OCI-LY1 (cell line): ENCODE data around the gene POC1A.

Experiments
- H2AFZ ChIP-seq: fragments of 200-600 bp; sonication (generic), shearing (Covaris generic); 2 replicates; pipeline ENCODE4 v1.6.0; 2014; ENCODE audit warnings: antibody characterized with exemption, mild to moderate bottlenecking, low read length
- H3F3A ChIP-seq: fragments of 200-600 bp; sonication (generic), shearing (Covaris generic); 2 replicates; pipeline ENCODE4 v1.6.0; 2014; ENCODE audit warnings: mild to moderate bottlenecking, antibody characterized with exemption, low read length, moderate library complexity; ENCODE audit not compliant: insufficient read depth
- H3K27ac ChIP-seq: fragments of 200-600 bp; sonication (generic); 2 replicates; pipeline ENCODE4 v1.5.1; 2014; ENCODE audit warnings: low read length, mixed run types, mild to moderate bottlenecking, low read depth; ENCODE audit not compliant: poor library complexity, severe bottlenecking
- H3K27me3 ChIP-seq: fragments of 200-600 bp; sonication (generic); 2 replicates; pipeline ENCODE4 v1.6.0; 2014; ENCODE audit warnings: antibody characterized with exemption, mild to moderate bottlenecking, low read length, moderate library complexity; ENCODE audit not compliant: insufficient read depth
- H3K36me3 ChIP-seq: fragments of 200-600 bp; sonication (generic); 2 replicates; pipeline ENCODE4 v1.6.1; 2014; ENCODE audit warnings: mild to moderate bottlenecking, antibody characterized with exemption, low read length, moderate library complexity, mixed read lengths; ENCODE audit not compliant: insufficient read depth
- H3K4me1 ChIP-seq: fragments of 200-600 bp; sonication (generic); 2 replicates; pipeline ENCODE4 v1.5.1; 2014; ENCODE audit warnings: mild to moderate bottlenecking, low read length, moderate library complexity; ENCODE audit not compliant: insufficient read depth, severe bottlenecking
- H3K4me2 ChIP-seq: fragments of 200-600 bp; sonication (generic), shearing (Covaris generic); 2 replicates; pipeline ENCODE4 v1.6.1; 2014; ENCODE audit warnings: low read length
- H3K4me3 ChIP-seq: fragments of 200-600 bp; sonication (generic); 2 replicates; pipeline ENCODE4 v1.5.1; 2014; ENCODE audit warnings: low read length, low read depth, mild to moderate bottlenecking, mixed read lengths; ENCODE audit not compliant: poor library complexity, severe bottlenecking
- H3K79me2 ChIP-seq: fragments of 200-600 bp; shearing (Covaris generic); 2 replicates; pipeline ENCODE4 v1.6.1; 2016; ENCODE audit warnings: mixed run types, low read length, mixed read lengths; ENCODE audit not compliant: insufficient read depth
- H3K9ac ChIP-seq: fragments of 200-600 bp; sonication (generic), shearing (Covaris generic); 2 replicates; pipeline ENCODE4 v1.6.1; 2014; ENCODE audit warnings: mild to moderate bottlenecking, low read length, mixed read lengths
- H3K9me2 ChIP-seq: fragments of 200-600 bp; sonication (generic), shearing (Covaris generic); 2 replicates; pipeline ENCODE4 v1.6.1; 2014; ENCODE audit warnings: low read depth, mild to moderate bottlenecking, low read length, mixed read lengths
- H3K9me3 ChIP-seq: fragments of 200-600 bp; shearing (Covaris generic); 2 replicates; pipeline ENCODE4 v1.6.1; 2014; ENCODE audit warnings: low read length, mixed read lengths
- H4K20me1 ChIP-seq: fragments of 200-600 bp; sonication (generic), shearing (Covaris generic); 2 replicates; pipeline ENCODE4 v1.6.0; 2016; ENCODE audit warnings: mild to moderate bottlenecking, low read length; ENCODE audit not compliant: insufficient read depth
- CTCF ChIP-seq: fragments of 200-600 bp; sonication (generic), shearing (Covaris generic); IDR thresholded peaks from 2 replicates; pipeline ENCODE4 v1.5.1; 2017; ENCODE audit warnings: mild to moderate bottlenecking, antibody characterized with exemption, low read length, moderate library complexity, mixed read lengths
- EZH2 ChIP-seq: fragments of 200-600 bp; sonication (generic), shearing (Covaris generic); IDR thresholded peaks from 2 replicates; pipeline ENCODE4 v1.8.0; 2017; ENCODE audit warnings: borderline replicate concordance, mixed run types, mild to moderate bottlenecking, antibody characterized with exemption, low read length, moderate library complexity, mixed read lengths

Gene POC1A

GRCh38 chr3:52094571-52095485 lies 59.4 kb downstream of the POC1A start:
- H3F3A ChIP-seq, result no peaks in the 10 kb centered on the region
- H3K4me2 ChIP-seq, result no peak overlapping the region
- TF ChIP-seq EZH2 (no peak), CTCF (no peak)
- H3K4me3 ChIP-seq, result no peak overlapping the region
- H2AFZ ChIP-seq, result no peak overlapping the region
- no peak overlapping the region for H3K9ac ChIP-seq
- no peaks in the 10 kb centered on the region for H3K9me3 ChIP-seq
- no peaks in the 10 kb centered on the region for H3K79me2 ChIP-seq
- H3K36me3 ChIP-seq, result peaks cover 9% of the 10 kb centered on the region; the same call in 1 of the 2 replicates
- no peak overlapping the region for H3K27ac ChIP-seq
- no peaks in the 10 kb centered on the region for H3K27me3 ChIP-seq
- no peaks in the 10 kb centered on the region for H4K20me1 ChIP-seq
- H3K9me2 ChIP-seq, result no peaks in the 10 kb centered on the region
- no peaks in the 10 kb centered on the region for H3K4me1 ChIP-seq

GRCh38 chr3:52093756-52094545 lies 60.3 kb downstream of the POC1A start:
- H3K4me1 ChIP-seq, result no peaks in the 10 kb centered on the region
- no peak for TF ChIP-seq CTCF
- TF ChIP-seq EZH2, result no peak
- H3K27ac ChIP-seq, result no peak overlapping the region
- H3K9me3 ChIP-seq, result no peaks in the 10 kb centered on the region
- no peaks in the 10 kb centered on the region for H3K27me3 ChIP-seq
- H3K4me2 ChIP-seq, result no peak overlapping the region
- no peaks in the 10 kb centered on the region for H3F3A ChIP-seq
- no peak overlapping the region for H2AFZ ChIP-seq
- H3K9me2 ChIP-seq, result no peaks in the 10 kb centered on the region
- H3K4me3 ChIP-seq, result no peak overlapping the region
- no peaks in the 10 kb centered on the region for H4K20me1 ChIP-seq
- H3K9ac ChIP-seq, result no peak overlapping the region
- H3K79me2 ChIP-seq, result no peaks in the 10 kb centered on the region
- H3K36me3 ChIP-seq, result peaks cover 8% of the 10 kb centered on the region; the same call in 1 of the 2 replicates

DNA sequence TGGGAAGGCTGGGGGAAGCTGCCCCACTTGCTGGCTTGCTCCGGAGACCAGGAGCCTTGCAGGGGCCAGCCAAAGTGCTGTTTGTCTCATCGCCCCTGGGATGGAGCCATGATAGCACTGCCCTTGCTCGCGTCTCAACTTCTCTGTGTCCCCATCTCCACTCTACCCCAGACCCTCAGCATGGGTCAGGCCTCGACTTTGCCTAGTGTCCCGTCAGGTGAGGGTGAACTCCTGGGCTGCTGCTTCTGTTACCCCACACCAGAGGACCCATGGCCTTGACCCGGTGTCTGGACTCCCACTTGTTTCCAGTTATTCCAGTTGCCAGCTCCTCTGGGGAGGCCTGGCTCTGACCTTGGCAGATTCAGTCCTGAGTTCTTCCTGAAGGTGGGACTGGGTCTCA lies 61.3 kb downstream of the POC1A start:
- H3K4me2 ChIP-seq, result no peak overlapping the region
- TF ChIP-seq EZH2 (no peak), CTCF (no peak)
- no peaks in the 10 kb centered on the region for H3K27me3 ChIP-seq
- H3K4me1 ChIP-seq, result no peaks in the 10 kb centered on the region
- no peaks in the 10 kb centered on the region for H4K20me1 ChIP-seq
- H3F3A ChIP-seq, result no peaks in the 10 kb centered on the region
- H3K9me2 ChIP-seq, result no peaks in the 10 kb centered on the region
- no peak overlapping the region for H3K9ac ChIP-seq
- H3K27ac ChIP-seq, result no peak overlapping the region
- H2AFZ ChIP-seq, result no peak overlapping the region
- no peaks in the 10 kb centered on the region for H3K79me2 ChIP-seq
- no peaks in the 10 kb centered on the region for H3K9me3 ChIP-seq
- peaks cover 8% of the 10 kb centered on the region; the same call in 1 of the 2 replicates for H3K36me3 ChIP-seq
- no peak overlapping the region for H3K4me3 ChIP-seq
